HG03135 (cell line): ENCODE measurements around the gene RAB4B.
A peak's percentile ranks its signal among the peaks of the same experiment; 100 is the strongest.
"Not testable (repeated sequence)": the region's sequence is repeated elsewhere in the genome, so short reads cannot be mapped to it uniquely, and the experiment has no call there.

Experiments used
- ATAC-seq: cut with Tn5 transposase; IDR thresholded peaks from one replicate; pipeline ENCODE4 v1.9.1; 2021; ENCODE audit warnings: mild to moderate bottlenecking, moderate library complexity; ENCODE audit not compliant: unreplicated experiment

RAB4B gene

GRCh38 chr19:40776932-40777644, 959 bp upstream of the RAB4B start:
- peak; percentile 66 for ATAC-seq

DNA sequence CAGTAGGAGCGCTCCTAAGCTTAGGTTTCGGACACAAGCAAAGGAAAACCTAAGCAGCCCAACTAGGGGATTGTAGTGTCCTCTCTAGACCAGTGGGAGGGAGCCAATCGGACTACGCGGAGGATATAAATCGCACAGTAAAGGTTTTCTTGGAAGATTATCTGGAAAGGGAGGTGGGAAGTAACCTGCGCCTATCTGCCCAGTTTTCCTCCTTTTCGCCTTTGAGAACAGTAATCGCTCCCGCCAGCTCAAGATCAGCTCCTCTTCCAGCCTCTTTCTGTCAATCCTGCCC, 456 bp upstream of the RAB4B start:
- ATAC-seq: no peak

DNA sequence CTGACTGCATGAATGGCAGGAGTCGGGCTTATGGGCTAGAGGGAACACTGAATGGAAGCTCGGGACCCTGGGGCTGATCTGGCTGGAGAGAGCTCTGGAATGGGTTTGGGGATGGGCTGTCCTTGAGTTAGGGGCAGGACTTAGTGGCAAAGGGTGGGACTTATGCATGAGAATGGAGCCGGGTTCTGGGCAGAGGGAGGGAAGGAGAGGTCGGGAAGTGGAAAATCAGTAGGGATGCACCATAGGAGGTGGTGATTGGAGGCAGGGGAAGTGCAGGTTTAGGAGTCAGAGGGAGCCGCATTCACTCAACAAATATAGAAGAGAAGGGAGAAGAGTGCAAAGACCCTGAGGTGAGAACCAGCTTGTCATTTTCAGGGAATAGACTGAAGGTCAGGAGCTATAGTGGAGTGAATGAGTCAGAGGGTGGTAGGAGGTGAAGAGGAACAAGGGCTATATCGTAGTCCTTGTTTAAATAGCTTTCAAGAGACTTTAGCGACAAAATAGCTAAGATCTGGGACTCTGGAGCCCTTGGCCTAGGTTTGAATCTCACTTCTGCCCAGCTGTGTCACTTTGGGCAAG, 748 bp downstream of the RAB4B start:
- ATAC-seq: no peak

DNA sequence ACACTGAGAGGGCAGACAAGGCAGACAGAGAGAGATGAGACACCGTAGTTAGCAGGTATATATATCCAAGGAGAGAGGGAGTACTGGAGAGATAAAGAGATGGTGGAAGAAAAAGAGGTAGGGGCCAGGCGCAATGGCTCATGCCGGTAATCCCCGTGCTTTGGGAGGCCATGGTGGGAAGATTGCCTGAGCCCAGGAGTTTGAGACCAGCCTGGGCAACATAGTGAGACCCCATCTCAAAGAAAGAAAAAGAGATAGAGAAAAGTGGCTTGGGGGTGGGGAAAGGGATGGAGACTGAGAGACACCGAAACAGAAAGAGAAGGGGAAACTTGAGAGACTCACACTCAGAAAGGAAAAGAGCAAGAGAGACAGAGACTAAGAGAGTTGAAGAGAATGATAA, 2.5 kb downstream of the RAB4B start:
- no peak for ATAC-seq

- ATAC-seq: no peak
Measured at GRCh38 chr19:40781140-40781539, 3.1 kb downstream of the RAB4B start.

GRCh38 chr19:40783711-40784110, 5.7 kb downstream of the RAB4B start:
- ATAC-seq: no peak

DNA sequence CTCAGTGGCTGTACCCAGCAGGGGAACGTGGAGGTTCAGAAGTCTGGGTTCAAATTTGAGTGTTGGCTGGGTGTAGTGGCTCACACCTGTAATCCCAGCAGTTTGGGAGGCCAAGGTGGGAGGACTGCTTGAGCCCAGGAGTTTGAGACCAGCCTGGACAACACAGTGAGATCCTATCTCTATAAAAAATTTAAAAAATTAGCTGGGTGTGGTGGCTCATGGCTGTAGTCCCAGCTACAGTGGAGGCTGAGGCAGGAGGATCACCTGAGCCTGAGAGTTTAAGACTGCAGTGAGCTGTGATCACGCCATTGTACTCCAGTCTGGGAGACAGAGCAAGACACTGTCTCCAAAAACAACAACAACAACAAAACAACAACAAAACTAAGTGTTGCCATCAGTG, 6.1 kb downstream of the RAB4B start:
- not testable (repeated sequence) for ATAC-seq

DNA sequence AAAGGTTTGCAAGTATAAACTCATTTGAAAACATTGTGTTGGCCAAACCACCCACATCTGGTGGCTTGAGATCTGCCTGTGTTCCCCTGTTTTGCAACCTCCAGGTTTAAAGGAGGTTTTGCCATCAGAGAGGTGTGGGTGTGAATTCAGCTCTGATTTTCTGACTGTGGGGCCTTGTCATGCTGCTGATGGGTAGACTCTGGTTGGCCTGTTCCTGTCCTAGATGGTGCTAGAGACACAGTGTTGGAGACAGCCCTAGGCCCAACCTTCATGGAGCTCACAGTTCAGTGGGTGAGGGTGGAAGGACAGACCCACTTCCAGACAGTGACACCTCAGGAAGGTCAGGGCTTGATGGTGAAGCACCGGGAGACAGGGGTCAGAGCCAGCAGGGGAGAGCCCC, 7.5 kb downstream of the RAB4B start:
- no peak for ATAC-seq

DNA sequence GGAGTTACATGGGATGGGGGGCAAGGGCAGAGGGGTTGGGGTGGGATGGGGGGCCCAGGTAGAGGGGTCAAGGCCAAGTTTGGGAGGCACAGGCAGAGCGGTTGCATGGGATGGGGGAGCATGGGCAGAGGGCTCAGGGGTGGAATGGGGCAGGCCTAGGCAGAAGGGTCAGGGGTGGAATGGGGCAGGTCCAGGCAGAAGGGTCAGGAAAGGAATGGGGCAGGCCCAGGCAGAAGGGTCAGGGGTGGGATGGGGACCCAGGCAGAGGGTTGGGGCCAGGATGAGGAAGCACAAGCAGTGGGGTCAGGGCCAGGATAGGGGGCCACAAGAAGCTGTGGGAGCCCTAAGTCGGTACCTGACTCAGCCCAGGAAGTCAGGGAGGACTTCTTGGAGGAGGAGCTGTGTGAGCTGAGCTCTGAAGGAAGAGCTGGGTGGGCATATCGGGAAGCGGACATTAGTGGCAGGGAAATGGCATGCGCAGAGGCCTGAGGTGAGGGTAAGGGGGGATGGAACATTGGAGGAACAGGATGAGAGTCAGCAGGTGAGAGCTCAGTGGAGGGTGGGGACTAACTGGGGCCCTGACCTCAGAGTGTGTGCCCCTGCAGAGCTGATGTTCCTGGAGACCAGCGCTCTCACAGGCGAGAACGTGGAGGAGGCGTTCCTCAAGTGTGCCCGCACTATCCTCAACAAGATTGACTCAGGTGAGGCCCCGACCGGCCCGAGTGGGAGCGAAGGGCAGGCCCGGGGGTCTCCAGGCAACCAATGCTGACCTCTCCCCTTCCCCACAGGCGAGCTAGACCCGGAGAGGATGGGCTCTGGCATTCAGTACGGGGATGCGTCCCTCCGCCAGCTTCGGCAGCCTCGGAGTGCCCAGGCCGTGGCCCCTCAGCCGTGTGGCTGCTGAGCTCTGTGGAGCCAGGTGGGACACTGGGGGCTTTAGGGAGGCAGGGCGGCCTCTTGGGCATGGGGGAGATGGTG, 8.3 kb downstream of the RAB4B start:
- ATAC-seq: no peak

DNA sequence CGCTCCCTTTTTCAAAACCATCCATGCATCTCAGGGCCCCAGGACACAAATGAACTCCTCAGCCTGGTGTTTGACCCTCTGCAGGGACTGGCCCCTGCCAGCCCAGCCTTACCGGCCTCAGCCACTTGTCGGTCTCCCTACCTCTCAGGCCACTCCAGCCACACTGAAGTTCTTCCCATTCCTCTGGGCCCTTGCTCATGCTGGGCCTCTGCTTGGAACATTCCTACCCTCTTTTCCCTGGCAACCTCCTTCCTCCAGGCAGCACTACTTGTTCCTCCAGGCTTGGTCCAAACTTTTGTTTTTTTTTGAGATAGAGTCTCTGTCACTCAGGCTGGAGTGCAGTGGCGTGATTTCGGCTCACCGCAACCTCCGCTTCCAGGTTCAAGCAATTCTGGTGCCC, 13.3 kb downstream of the RAB4B start:
- no peak for ATAC-seq

DNA sequence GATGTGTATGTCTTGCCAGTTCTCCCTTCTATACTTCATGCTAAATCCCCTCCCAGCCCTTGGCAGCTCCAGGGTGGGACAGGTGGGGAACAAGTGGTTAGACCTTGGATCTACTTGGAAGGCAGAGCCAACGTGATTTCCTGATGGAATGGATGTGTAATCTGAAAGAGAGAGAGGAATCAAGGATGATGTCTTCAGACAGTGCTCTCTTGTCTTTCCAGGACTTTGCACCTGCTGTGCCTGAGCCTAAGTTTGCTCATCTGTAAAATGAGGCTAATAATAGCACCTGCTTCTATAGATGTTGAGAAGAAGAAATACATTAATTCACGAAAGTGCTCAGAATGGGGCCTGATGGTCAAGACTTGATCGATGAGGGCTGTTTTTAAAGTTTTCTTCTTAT, 13.9 kb downstream of the RAB4B start:
- no peak for ATAC-seq

DNA sequence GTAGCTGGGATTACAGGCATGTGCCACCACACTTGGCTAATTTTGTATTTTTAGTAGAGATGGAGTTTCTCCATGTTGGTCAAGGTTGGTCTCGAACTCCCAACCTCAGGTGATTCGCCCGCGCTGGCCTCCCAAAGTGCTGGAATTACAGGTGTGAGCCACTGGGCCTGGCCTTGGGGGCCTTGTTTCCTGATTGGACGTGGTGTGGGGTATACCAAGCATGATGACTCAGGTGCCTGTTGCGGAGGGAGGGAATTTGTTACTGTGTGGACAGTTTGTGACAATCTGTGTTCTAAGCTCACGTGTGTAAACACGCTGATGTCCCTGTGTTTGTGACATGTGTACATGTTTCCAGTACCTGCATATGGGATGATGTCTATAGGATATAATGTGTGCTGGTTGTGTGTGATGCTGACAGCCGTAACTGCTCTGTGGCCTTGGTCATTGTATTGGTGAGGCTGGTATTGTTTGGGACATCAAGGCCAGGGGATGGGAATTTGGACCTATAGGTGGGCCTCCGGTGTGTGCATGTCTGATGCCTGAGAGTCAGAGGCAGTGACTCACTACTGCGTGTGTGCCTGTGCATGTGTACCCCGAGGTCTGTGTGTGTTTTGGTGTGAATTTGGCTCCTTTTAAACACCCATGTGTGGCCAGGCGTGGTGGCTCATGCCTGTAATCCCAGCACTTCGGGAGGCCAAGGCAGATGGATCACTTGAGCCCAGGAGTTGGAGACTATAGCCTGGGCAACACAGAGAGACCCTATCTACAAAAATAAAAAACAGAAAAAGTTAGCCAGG, 19.3 kb downstream of the RAB4B start:
- ATAC-seq: no peak

GRCh38 chr19:40797963-40798682, 20.1 kb downstream of the RAB4B start:
- ATAC-seq: peak; percentile 19

- ATAC-seq: peak; percentile 68
Measured at GRCh38 chr19:40798683-40799557, 20.9 kb downstream of the RAB4B start, which contains the start of gene EGLN2. Gene EGLN2 (plus strand): TSS chr19:40799191. CDS start chr19:40800573, 1,382 bp downstream.

- ATAC-seq: no peak
Measured at GRCh38 chr19:40799558-40800338, 21.7 kb downstream of the RAB4B start.

DNA sequence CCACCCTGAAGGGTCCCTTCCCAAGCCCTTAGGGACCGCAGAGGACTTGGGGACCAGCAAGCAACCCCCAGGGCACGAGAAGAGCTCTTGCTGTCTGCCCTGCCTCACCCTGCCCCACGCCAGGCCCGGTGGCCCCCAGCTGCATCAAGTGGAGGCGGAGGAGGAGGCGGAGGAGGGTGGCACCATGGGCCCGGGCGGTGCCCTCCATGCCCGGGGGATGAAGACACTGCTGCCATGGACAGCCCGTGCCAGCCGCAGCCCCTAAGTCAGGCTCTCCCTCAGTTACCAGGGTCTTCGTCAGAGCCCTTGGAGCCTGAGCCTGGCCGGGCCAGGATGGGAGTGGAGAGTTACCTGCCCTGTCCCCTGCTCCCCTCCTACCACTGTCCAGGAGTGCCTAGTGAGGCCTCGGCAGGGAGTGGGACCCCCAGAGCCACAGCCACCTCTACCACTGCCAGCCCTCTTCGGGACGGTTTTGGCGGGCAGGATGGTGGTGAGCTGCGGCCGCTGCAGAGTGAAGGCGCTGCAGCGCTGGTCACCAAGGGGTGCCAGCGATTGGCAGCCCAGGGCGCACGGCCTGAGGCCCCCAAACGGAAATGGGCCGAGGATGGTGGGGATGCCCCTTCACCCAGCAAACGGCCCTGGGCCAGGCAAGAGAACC, 22.4 kb downstream of the RAB4B start:
- ATAC-seq: no peak

DNA sequence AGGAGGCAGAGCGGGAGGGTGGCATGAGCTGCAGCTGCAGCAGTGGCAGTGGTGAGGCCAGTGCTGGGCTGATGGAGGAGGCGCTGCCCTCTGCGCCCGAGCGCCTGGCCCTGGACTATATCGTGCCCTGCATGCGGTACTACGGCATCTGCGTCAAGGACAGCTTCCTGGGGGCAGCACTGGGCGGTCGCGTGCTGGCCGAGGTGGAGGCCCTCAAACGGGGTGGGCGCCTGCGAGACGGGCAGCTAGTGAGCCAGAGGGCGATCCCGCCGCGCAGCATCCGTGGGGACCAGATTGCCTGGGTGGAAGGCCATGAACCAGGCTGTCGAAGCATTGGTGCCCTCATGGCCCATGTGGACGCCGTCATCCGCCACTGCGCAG, 22.9 kb downstream of the RAB4B start:
- ATAC-seq: no peak
